Endothelial cell of umbilical vein (primary cell): Measurements from ENCODE around the gene MLPH. TPM values are rescaled to one million over a fixed set of nuclear protein-coding genes. Genes with fewer than 3 reads are reported as not detected.

Experiments used
- BruUV-seq: library from RNA; stranded (reverse); fragments of 400-500 nt; replicated peaks from 2 replicates; lab custom pipeline; 2021; lab: Mats Ljungman, UMichigan
- CTCF ChIA-PET: fragments of 300-600, 350-600 bp; sonication (Branson Sonifier 250); formaldehyde crosslinking; loops from one replicate; lab custom pipeline; 2021; ENCODE audit warnings: antibody characterized with exemption, inconsistent platforms; lab: Charles Lee
- POLR2A ChIA-PET: fragments of 300-600, 350-600 bp; sonication (Branson Sonifier 250); formaldehyde crosslinking; loops from one replicate; lab custom pipeline; 2021; ENCODE audit warnings: antibody characterized with exemption, inconsistent platforms; lab: Charles Lee
- DNase-seq: peaks from one replicate; pipeline ENCODE4 v3.0.0-alpha.2; 2011; ENCODE audit warnings: low read depth, low spot score
- FAIRE-seq: peaks from 2 replicates; lab custom pipeline; 2011; peaks lifted over from hg19 to GRCh38; lab: Jason Lieb, UNC
- H2AFZ ChIP-seq: 2 replicates; pipeline ENCODE4 v1.6.0; 2012; ENCODE audit warnings: low read depth, low read length, control low read depth, inconsistent platforms
- H3K27ac ChIP-seq: 2 replicates; pipeline ENCODE4 v1.5.1; 2011; ENCODE audit warnings: low read depth, mild to moderate bottlenecking, control low read depth, low read length, moderate library complexity; ENCODE audit not compliant: insufficient read depth
- H3K27me3 ChIP-seq, 2 experiments: 2 replicates each; pipeline versions ENCODE4 v1.6.0 to v1.6.1; 2011; ENCODE audit warnings: low read length in 2 of 2, mixed read lengths in 1 of 2; ENCODE audit not compliant: control insufficient read depth in 2 of 2, insufficient read depth in 2 of 2
- H3K36me3 ChIP-seq, 2 experiments: 2 replicates in 1 of 2; 3 replicates in 1 of 2; pipeline ENCODE4 v1.5.1; 2011; ENCODE audit warnings: low read length in 2 of 2, mild to moderate bottlenecking in 1 of 2, moderate library complexity in 1 of 2; ENCODE audit not compliant: control insufficient read depth in 2 of 2, insufficient read depth in 2 of 2; ENCODE audit errors: extremely low read depth in 1 of 2
- H3K4me1 ChIP-seq: 3 replicates; pipeline ENCODE4 v1.5.1; 2011; ENCODE audit warnings: mild to moderate bottlenecking, low read length; ENCODE audit not compliant: control insufficient read depth, insufficient read depth; ENCODE audit errors: extremely low read depth
- H3K4me2 ChIP-seq: 2 replicates; pipeline ENCODE4 v1.6.1; 2011; ENCODE audit warnings: low read length, control low read depth, mixed read lengths; ENCODE audit not compliant: insufficient read depth
- H3K4me3 ChIP-seq, 3 experiments: fragments of 200-600 bp in 1 of 3; sonication (generic), shearing (Covaris generic) in 1 of 3; replicated peaks in 1 of 3; 2 replicates each; pipeline ENCODE4 v1.5.1; 2011 to 2016; ENCODE audit warnings: control low read depth in 3 of 3, low read length in 3 of 3, mild to moderate bottlenecking in 2 of 3, inconsistent platforms in 1 of 3, low read depth in 1 of 3, moderate library complexity in 1 of 3; ENCODE audit not compliant: insufficient read depth in 1 of 3
- H3K79me2 ChIP-seq: 2 replicates; pipeline ENCODE4 v1.6.0; 2012; ENCODE audit warnings: low read length, inconsistent platforms; ENCODE audit not compliant: control insufficient read depth, insufficient read depth
- H3K9ac ChIP-seq: replicated peaks from 2 replicates; pipeline ENCODE3; 2011; ENCODE audit warnings: low read length, control low read depth; ENCODE audit not compliant: insufficient read depth; ENCODE audit errors: extremely low read depth
- H3K9me1 ChIP-seq: replicated peaks from 3 replicates; pipeline ENCODE4 v1.6.0; 2011; ENCODE audit warnings: mild to moderate bottlenecking, low read length; ENCODE audit not compliant: control insufficient read depth, insufficient read depth; ENCODE audit errors: extremely low read depth
- H3K9me3 ChIP-seq: replicated peaks from 2 replicates; pipeline ENCODE4 v1.5.1; 2012; ENCODE audit warnings: low read length, inconsistent platforms; ENCODE audit not compliant: control insufficient read depth, insufficient read depth
- H4K20me1 ChIP-seq: replicated peaks from 2 replicates; pipeline ENCODE3; 2011; ENCODE audit warnings: mild to moderate bottlenecking, low read length; ENCODE audit not compliant: control insufficient read depth, insufficient read depth; ENCODE audit errors: extremely low read depth
- EZH2 ChIP-seq: IDR thresholded peaks from 2 replicates; pipeline ENCODE4 v1.6.1; 2012; ENCODE audit warnings: borderline replicate concordance, low read depth, mild to moderate bottlenecking, moderate library complexity, low read length, inconsistent platforms; ENCODE audit not compliant: severe bottlenecking
- FOS ChIP-seq: IDR thresholded peaks from 2 replicates; pipeline ENCODE4 v1.6.1; 2011; ENCODE audit warnings: mild to moderate bottlenecking, low read length, moderate library complexity, borderline replicate concordance; ENCODE audit not compliant: insufficient read depth
- GATA2 ChIP-seq: IDR thresholded peaks from 2 replicates; pipeline ENCODE4 v1.7.0; 2011; ENCODE audit warnings: low read depth, mild to moderate bottlenecking, moderate library complexity, mixed read lengths, low read length; ENCODE audit not compliant: insufficient read length, insufficient read depth
- JUN ChIP-seq: IDR thresholded peaks from 2 replicates; pipeline ENCODE4 v1.6.1; 2011; ENCODE audit warnings: borderline replicate concordance, low read depth; ENCODE audit not compliant: insufficient read length, insufficient read depth
- MYC ChIP-seq: IDR thresholded peaks from one replicate; pipeline ENCODE4 v1.6.1; 2011; ENCODE audit warnings: mild to moderate bottlenecking, low read depth, low read length
- POLR2A ChIP-seq: IDR thresholded peaks from 2 replicates; pipeline ENCODE4 v1.6.1; 2012; ENCODE audit warnings: low read depth, mild to moderate bottlenecking, control low read depth, low read length
- POLR2AphosphoS5 ChIP-seq: IDR thresholded peaks from 2 replicates; pipeline ENCODE4 v1.6.1; 2012; ENCODE audit warnings: low read depth, mild to moderate bottlenecking, control low read depth, low read length, moderate library complexity; ENCODE audit not compliant: insufficient read depth
- dilution Hi-C: fragments of 300-500 bp; cut with MboI; formaldehyde crosslinking; loops from one replicate; pipeline ENCODE4 v1.15.0; 2019; ENCODE audit warnings: low sequenced_read_pairs; ENCODE audit not compliant: extremely low pct_ligation_motif_present
- intact Hi-C: fragments of 100-400 bp; cut with micrococcal nuclease; formaldehyde crosslinking; loops from one replicate; pipeline ENCODE4 v1.10.0; 2022
- polyA plus RNA-seq, 4 experiments: library from polyadenylated mRNA; depleted of rRNA in 3 of 4; stranded (reverse) in 3 of 4; unstranded in 1 of 4; fragments of >200 nt; gene quantifications; 2 replicates each; pipeline versions ENCODE4 v1.2.1 to v1.2.3, GENCODE V29; 2011 to 2012; ENCODE audit warnings: missing spikeins in 1 of 4
- total RNA-seq: library from RNA; stranded (reverse); gene quantifications from 2 replicates; pipeline ENCODE4 v1.2.3, GENCODE V29; 2021
- TF ChIP-seq, protein P1 (sequence below): IDR thresholded peaks from 2 replicates; pipeline ENCODE4 v1.6.1; 2011; ENCODE audit not compliant: insufficient read depth, insufficient read length
- TF ChIP-seq, protein P2 (sequence below), 2 donors: IDR thresholded peaks; 1 replicate in 1 of 2; 2 replicates in 1 of 2; pipeline ENCODE4 v1.5.1; 2011; ENCODE audit warnings: low read length in 2 of 2, mild to moderate bottlenecking in 2 of 2, moderate library complexity in 2 of 2, control low read depth in 1 of 2, inconsistent platforms in 1 of 2, low read depth in 1 of 2; ENCODE audit not compliant: insufficient read depth in 1 of 2; ENCODE audit errors: extremely low read depth in 1 of 2

MLPH gene
- total and polyA plus RNA-seq, 2 donors (not counting 3 experiments of a cell fraction or from before 2014, with no cell fraction given) = not detected

DNA sequence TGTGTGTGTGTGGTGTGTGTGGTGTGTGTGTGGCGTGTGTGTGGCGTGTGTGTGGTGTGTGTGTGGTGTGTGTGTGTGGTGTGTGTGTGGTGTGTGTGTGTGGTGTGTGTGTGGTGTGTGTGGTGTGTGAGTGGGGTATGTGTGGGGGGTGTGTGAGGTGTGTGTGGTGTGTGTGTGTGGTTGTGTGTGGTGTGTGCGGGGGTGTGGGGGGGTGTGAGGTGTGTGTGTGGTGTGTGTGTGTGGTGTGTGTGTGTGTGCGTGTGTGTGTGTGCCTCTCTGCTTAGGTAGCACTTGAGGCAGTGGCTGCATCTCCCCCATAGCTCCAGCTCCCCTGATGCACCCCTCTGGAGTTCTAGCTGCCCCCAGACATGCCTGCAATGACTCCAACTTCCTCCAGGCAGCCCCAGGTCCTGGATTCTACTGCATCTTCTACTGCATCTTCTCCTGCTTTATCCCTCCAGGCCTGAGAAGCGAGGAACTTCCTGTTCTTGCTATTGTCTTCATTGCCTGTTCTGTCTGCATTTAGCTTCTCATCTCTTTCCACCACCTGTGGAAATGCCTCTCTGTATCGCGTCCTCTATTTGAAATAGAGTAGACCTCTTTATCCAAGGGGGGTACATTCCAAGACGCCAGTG lies 22.2 kb upstream of the MLPH start:
- Histone ChIP-seq H3K27me3 (no peaks in the 10 kb centered on the region), H3K79me2 (no peaks in the 10 kb centered on the region), H3K4me3 (no peak overlapping the region), H3K4me2 (no peak overlapping the region), H3K36me3 (no peaks in the 10 kb centered on the region), H3K9ac (no peak overlapping the region), H3K9me1 (no peaks in the 10 kb centered on the region), H4K20me1 (no peaks in the 10 kb centered on the region), H3K27ac (peak overlapping the region; percentile 59), H3K9me3 (no peaks in the 10 kb centered on the region), H3K4me1 (peaks cover 15% of the 10 kb centered on the region), H2AFZ (peak overlapping the region; percentile 35)
- dilution Hi-C loops = no loop called here
- TF ChIP-seq GATA2 = no peak
- FAIRE-seq = peak; percentile 4
- POLR2A ChIA-PET = interaction anchor here (1.6 kb wide), 1 partner anchor 36 kb away, joined by 3 read pairs; no protein-coding TSS in a partner anchor
- CTCF ChIA-PET = interaction anchor here (1.0 to 3.1 kb wide), 8 partner anchors 10 to 107 kb away, joined by 3 to 19 read pairs (median 6); no protein-coding TSS in a partner anchor
- intact Hi-C loops = no loop called here
- no peak for DNase-seq
- TSS peak; percentile 89 for BruUV-seq

DNA sequence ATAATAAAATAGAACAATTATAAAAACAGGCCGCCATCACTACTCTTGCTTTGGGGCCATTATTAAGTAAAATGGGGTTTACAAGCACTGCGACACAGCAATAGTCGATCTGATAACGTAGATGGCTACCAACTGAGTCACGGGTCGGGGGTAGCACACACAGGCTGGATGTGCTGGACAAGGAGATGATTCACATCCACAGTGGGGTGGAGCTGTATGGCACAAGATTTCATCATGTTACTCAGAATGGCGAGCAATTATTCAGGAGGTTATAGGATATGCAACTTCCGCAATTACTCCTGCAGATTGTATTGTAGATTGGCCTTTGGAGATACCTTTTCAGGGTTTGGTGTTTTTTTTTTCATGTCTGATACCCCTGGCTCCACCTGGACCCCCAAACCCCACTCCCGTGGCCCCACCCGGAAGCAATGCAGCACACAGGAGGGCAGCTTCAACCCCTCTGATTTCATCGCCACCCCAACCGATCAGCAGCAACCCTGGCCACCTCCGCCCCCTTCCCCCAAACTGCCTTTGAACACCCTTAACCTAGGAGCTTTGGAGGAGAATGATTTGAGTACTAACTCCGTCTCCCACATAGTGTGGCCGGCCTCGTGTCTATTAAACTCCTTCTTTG lies 21.4 kb upstream of the MLPH start:
- peak overlapping the region; percentile 59 for H3K27ac ChIP-seq

More for the DNA sequence above, 21.4 kb upstream of the MLPH start:
- CTCF ChIA-PET = interaction anchor here (1.0 to 3.1 kb wide), 8 partner anchors 10 to 106 kb away, joined by 3 to 19 read pairs (median 6); no protein-coding TSS in a partner anchor
- H3K79me2 ChIP-seq = no peaks in the 10 kb centered on the region
- H3K4me3 ChIP-seq = no peak overlapping the region
- no TSS peak for BruUV-seq
- no peak overlapping the region for H3K9ac ChIP-seq
- POLR2A ChIA-PET = interaction anchor here (0.6 to 1.6 kb wide), 2 partner anchors 35 to 49 kb away, joined by 3 to 4 read pairs; no protein-coding TSS in a partner anchor
- peak; percentile 95 for FAIRE-seq
- intact Hi-C loops (no loop called here), dilution Hi-C loops (no loop called here)
- H2AFZ ChIP-seq = no peak overlapping the region
- no peaks in the 10 kb centered on the region for H3K36me3 ChIP-seq
- peaks cover 11% of the 10 kb centered on the region for H3K4me1 ChIP-seq
- H3K4me2 ChIP-seq = no peak overlapping the region
- H3K9me1 ChIP-seq = no peaks in the 10 kb centered on the region
- H3K9me3 ChIP-seq = no peaks in the 10 kb centered on the region
- TF ChIP-seq EZH2 (no peak), MYC (no peak), POLR2A (peak; percentile 52), POLR2AphosphoS5 (peak; percentile 88), JUN (peak; percentile 76), GATA2 (peak; percentile 97), FOS (peak; percentile 97)
- TF ChIP-seq, protein P1, sequence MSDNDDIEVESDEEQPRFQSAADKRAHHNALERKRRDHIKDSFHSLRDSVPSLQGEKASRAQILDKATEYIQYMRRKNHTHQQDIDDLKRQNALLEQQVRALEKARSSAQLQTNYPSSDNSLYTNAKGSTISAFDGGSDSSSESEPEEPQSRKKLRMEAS = no peak
- TF ChIP-seq, protein P2, sequence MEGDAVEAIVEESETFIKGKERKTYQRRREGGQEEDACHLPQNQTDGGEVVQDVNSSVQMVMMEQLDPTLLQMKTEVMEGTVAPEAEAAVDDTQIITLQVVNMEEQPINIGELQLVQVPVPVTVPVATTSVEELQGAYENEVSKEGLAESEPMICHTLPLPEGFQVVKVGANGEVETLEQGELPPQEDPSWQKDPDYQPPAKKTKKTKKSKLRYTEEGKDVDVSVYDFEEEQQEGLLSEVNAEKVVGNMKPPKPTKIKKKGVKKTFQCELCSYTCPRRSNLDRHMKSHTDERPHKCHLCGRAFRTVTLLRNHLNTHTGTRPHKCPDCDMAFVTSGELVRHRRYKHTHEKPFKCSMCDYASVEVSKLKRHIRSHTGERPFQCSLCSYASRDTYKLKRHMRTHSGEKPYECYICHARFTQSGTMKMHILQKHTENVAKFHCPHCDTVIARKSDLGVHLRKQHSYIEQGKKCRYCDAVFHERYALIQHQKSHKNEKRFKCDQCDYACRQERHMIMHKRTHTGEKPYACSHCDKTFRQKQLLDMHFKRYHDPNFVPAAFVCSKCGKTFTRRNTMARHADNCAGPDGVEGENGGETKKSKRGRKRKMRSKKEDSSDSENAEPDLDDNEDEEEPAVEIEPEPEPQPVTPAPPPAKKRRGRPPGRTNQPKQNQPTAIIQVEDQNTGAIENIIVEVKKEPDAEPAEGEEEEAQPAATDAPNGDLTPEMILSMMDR (IDR thresholded peaks at IDR 0.05; ENCODE audit: extremely low read depth in 1 of 2, insufficient read depth in 1 of 2, low read depth in 1 of 2, low read length in 2 of 2) = no peak
- no peaks in the 10 kb centered on the region for H4K20me1 ChIP-seq
- H3K27me3 ChIP-seq = peaks cover 0 to 2% of the 10 kb centered on the region in 2 experiments
- peak; percentile 75 for DNase-seq
